GM19438 (cell line): Measurements from ENCODE around the gene PLEKHA1.

Source experiments
- ATAC-seq: cut with Tn5 transposase; IDR thresholded peaks from one replicate; pipeline ENCODE4 v1.9.1; 2021; ENCODE audit warnings: low read depth; ENCODE audit not compliant: unreplicated experiment

Gene PLEKHA1

GRCh38 chr10:122459561-122460273 is 85.2 kb downstream of the PLEKHA1 start:
- no peak for ATAC-seq

DNA sequence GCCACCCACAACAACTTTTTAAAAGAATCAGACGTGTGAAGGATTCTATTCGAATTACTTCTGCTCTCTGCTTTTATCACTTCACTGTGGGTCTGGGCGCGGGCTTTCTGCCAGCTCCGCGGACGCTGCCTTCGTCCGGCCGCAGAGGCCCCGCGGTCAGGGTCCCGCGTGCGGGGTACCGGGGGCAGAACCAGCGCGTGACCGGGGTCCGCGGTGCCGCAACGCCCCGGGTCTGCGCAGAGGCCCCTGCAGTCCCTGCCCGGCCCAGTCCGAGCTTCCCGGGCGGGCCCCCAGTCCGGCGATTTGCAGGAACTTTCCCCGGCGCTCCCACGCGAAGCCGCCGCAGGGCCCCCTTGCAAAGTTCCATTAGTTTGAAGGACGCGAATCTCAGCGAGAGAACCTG is 86.4 kb downstream of the PLEKHA1 start:
- ATAC-seq = no peak

DNA sequence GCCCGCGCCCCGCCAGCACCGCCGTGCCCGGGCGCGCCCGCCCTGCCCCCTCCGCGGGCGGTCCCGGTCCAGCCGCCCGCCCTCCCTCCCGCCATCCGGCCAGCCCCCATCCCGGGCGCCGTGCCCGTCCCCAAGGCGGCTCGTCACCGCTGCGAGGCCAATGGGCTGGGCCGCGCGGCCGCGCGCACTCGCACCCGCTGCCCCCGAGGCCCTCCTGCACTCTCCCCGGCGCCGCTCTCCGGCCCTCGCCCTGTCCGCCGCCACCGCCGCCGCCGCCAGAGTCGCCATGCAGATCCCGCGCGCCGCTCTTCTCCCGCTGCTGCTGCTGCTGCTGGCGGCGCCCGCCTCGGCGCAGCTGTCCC is 86.8 kb downstream of the PLEKHA1 start, which contains the start of gene HTRA1:
Gene HTRA1 (plus strand): TSS at position 187 of the 362 bp plus-strand sequence. CDS start 100 bp downstream, at position 287.
- ATAC-seq = no peak

- no peak for ATAC-seq
Measured at GRCh38 chr10:122461729-122462532, 87.4 kb downstream of the PLEKHA1 start.

GRCh38 chr10:122462533-122463465 is 88.3 kb downstream of the PLEKHA1 start:
- ATAC-seq = no peak

GRCh38 chr10:122463466-122464249 is 89.2 kb downstream of the PLEKHA1 start:
- ATAC-seq = no peak

GRCh38 chr10:122464250-122464510 is 89.7 kb downstream of the PLEKHA1 start:
- no peak for ATAC-seq

DNA sequence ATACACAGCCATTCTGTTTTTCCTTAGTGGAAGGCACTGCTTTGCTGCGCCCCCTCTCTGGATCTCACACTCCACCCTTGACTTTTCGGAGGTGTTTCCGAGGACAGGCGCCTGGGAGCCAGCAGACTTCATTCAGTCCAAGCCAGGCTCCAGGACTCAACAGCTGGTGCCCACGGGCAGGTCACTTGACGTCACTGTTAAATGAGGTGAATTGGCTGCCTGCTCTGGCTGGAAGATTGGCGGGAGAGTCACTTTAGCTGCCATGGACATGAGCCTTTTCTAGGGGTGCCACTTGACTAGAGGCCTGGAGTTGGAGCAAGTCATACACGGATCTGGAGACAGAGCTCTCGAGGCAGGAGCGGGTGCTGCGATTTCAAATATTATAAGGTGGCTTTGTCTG is 90.1 kb downstream of the PLEKHA1 start:
- ATAC-seq = no peak

- ATAC-seq = no peak
Measured at GRCh38 chr10:122465401-122466040, 91.0 kb downstream of the PLEKHA1 start.

GRCh38 chr10:122466951-122467381 is 92.5 kb downstream of the PLEKHA1 start:
- ATAC-seq = no peak

GRCh38 chr10:122467701-122468100 is 93.2 kb downstream of the PLEKHA1 start:
- ATAC-seq = no peak

GRCh38 chr10:122468307-122468925 is 93.9 kb downstream of the PLEKHA1 start:
- no peak for ATAC-seq

DNA sequence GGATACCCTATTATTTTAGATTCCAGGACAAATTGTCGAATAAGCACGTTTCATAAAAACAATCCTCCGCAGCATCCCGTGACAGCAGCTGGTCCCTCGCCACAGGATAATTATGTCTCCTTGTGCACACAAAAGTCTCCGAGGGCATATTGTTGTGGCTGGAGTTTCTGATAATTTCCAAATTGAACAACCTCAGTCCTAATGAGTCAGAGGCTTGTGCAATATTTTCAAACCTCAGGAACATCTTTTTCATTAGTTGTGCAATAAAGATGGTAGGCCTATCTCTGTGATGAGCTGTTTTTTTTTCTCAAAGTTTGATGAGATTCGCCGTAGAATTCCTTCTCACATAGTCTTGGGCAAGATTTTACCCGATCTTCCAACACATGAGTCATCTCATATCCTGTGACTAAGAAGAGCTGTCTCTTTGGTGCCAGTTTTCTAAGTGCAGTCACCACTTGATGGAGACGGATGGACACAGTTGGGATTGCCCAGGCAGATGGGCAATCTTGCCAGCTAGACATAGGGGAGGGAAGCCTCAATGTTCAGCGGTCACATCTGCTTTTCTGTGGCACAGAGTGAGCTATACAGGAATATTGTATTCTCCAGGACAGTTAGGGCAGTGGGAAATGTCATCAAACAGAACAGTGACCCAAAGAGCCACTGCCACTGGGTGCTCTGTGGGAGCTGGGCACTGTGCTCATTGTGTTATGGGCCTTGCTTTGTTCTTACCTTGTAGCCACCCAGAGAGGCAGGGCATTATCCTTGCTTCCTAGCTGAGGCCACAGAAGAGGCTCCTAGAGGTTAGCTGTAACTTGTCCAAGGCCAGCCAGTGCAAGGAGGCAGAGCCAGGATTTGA is 94.6 kb downstream of the PLEKHA1 start:
- no peak for ATAC-seq

DNA sequence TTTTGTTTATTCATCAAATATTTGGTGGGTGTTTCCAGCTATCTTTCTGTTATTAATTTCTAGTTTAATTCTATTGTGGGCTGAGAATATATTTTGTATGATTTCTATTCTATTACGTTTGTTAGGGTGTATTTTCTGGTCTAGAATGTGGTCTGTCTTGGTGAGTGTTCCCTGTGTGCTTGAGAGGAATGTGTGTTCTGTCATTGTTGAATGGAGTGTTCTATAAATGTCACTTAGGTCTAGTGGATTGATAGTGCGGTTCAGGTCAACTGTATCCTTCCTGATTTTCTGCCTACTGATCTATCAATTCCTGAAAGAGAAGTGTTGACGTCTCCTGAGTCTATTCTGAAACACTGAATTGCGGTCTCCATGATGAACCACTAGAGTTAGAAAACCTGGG is 95.3 kb downstream of the PLEKHA1 start:
- no peak for ATAC-seq

GRCh38 chr10:122471531-122472177 is 97.1 kb downstream of the PLEKHA1 start:
- ATAC-seq = no peak

DNA sequence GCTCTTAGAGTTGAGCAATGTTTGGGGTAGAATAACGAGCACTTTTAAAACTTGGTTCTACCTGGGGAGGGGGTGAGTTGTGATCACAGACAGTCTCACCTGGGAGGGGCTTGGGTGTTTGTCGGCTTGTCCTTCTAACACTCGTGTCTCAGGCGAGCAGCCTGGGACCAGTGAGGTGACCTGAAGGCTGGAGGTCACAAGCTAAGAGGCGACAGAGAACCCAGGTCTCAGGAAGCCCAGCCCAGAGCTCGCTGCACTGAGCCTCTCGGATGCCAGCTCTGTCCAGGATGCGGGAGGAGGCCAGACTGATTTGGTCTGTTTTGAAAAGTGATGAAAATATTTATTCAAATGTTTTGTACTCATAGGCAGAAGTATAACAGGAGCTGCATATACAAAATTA is 98.6 kb downstream of the PLEKHA1 start:
- no peak for ATAC-seq

- ATAC-seq = no peak
Measured at GRCh38 chr10:122474131-122474818, 99.8 kb downstream of the PLEKHA1 start.
